ENCODE results near the gene PLAC9.

Gene PLAC9

DNA sequence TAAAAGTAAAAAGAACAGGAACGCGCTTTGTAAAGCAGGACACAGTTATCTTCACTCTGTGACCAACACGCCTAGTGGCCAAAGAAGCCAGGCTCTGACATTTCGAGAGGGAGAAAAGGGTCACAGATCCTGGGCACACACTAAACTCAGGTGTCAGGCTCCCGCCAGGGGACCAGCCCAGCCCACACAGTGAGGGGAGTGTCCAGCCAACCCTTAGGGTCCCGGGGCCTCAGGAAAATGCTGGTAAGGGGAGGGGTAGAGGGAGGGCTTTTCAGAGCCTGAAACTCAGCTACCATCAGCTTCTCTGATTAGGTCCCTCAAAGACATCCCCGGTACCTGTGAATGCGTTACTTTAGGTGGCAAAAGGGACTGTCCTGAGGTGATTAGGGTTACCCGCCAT is 56.2 kb downstream of the PLAC9 start:
- POLR2A ChIA-PET, result no interaction called here
- no peak for DNase-seq (ENCODE audit: low read depth, low spot score)
- H3K4me3 ChIP-seq (ENCODE audit: low read depth, low read length), result no peak overlapping the region
- no peak for TF ChIP-seq CTCF (IDR thresholded peaks at IDR 0.05; ENCODE audit: insufficient read depth, low read length, missing control alignments)
- CTCF ChIA-PET, result interaction anchor here (1.0 to 1.5 kb wide), 3 partner anchors 13 to 30 kb away, joined by 3 to 5 read pairs (median 3); no protein-coding TSS in a partner anchor

- POLR2A ChIA-PET, result no interaction called here
These were observed 59.2 kb downstream of the PLAC9 start for GRCh38 chr10:80191589-80192270.

DNA sequence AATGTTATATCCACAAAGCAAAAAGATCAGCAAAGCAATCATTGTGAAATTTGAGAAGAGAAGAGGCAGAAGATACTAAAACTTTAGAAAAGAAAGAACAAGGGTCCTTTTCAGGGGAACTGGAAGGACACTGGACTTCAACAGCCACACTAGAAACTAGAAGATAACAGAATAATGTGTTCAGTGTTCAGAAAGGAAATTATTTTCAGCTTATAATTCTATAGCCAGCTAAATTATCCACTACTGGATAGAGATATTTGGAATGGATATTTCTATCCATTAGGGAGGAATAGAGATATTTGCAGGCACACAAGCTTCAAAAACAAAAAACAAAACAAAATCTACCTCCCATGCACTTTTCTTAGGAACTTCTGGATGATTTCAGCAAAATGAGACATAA is 60.0 kb downstream of the PLAC9 start:
- ChIA-PET POLR2A (no interaction called here), CTCF (interaction anchor here (0.6 to 1.8 kb wide), 2 partner anchors 9 to 49 kb away, joined by 3 to 8 read pairs; no protein-coding TSS in a partner anchor)
- H3K4me3 ChIP-seq (ENCODE audit: low read depth, low read length), result no peak overlapping the region
- no peak for DNase-seq (ENCODE audit: low read depth, low spot score)
- TF ChIP-seq CTCF (IDR thresholded peaks at IDR 0.05; ENCODE audit: insufficient read depth, low read length, missing control alignments), result no peak

More at GRCh38 chr10:80191589-80192270, 59.2 kb downstream of the PLAC9 start:
- H3K4me3 ChIP-seq (ENCODE audit: low read depth, low read length), result no peak overlapping the region
- DNase-seq (ENCODE audit: low read depth, low spot score), result no peak
- no peak for TF ChIP-seq CTCF (IDR thresholded peaks at IDR 0.05; ENCODE audit: insufficient read depth, low read length, missing control alignments)
- CTCF ChIA-PET, result interaction anchor here (0.5 to 1.8 kb wide), 3 partner anchors 29 to 133 kb away, joined by 3 to 8 read pairs (median 5); no protein-coding TSS in a partner anchor

DNA sequence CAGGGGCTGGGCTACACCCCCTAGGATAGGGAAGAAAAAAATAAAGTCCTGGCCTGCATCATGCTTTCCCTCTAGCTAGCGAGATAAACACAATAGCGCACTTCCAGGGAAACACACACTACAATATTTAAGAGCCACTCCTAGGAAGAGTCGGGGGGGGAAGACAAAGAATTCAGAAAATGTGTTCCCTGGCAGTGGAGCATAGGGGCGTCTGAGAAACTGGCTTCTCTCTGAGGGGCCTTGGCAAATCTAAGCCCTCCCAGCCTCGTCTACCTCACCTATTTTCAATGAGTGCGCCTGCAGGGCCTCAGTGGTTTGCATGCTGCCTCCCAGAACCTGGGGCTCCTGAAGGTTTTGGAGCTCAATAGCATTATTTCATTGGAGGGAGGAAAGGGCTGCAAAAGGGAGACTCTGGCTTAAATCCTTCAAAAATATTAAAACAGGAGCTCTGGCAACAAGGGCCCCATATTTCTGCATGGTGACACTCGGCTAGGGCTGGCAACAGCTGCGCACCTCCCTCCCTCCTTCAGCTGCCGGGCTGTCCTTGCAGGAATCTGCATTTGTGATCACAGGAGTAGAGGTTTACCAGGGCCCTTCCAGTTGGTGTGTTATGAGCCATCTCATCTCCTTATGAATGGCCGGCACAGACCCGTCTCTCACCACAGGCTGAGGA is 62.0 kb downstream of the PLAC9 start:
- ChIA-PET CTCF (interaction anchor here (1.2 to 1.3 kb wide), 2 partner anchors 9 to 28 kb away, joined by 4 to 7 read pairs; no protein-coding TSS in a partner anchor), POLR2A (interaction anchor here (0.8 to 1.2 kb wide), 2 partner anchors 9 to 11 kb away, joined by 3 read pairs; partner anchors contain the start of gene ANXA11)
- no peak overlapping the region for H3K4me3 ChIP-seq (ENCODE audit: low read depth, low read length)
- no peak for TF ChIP-seq CTCF (IDR thresholded peaks at IDR 0.05; ENCODE audit: insufficient read depth, low read length, missing control alignments)
- no peak for DNase-seq (ENCODE audit: low read depth, low spot score)
